Cardiac muscle cell (in vitro differentiated cells and primary cell): Measurements from ENCODE around the gene STX7. TPM values are rescaled to one million over a fixed set of nuclear protein-coding genes. Genes with fewer than 3 reads are reported as not detected.

ENCODE experiments used
- DNase-seq, 2 donors: peaks; one replicate each; pipeline versions ENCODE4 v3.0.0 to v3.0.0-alpha.2; 2010 to 2017; ENCODE audit warnings: low read depth in 1 of 2, low spot score in 1 of 2
- H3K27ac ChIP-seq: fragments of 200-600 bp; sonication (generic); 2 replicates; pipeline ENCODE4 v1.5.1; 2016
- H3K27me3 ChIP-seq: fragments of 200-600 bp; sonication (generic); 2 replicates; pipeline ENCODE4 v1.6.0; 2016; ENCODE audit warnings: control low read depth
- H3K36me3 ChIP-seq: fragments of 200-600 bp; sonication (generic); 2 replicates; pipeline ENCODE4 v1.5.1; 2016; ENCODE audit warnings: control low read depth
- H3K4me1 ChIP-seq: fragments of 200-600 bp; sonication (generic); 2 replicates; pipeline ENCODE4 v1.8.1; 2017; ENCODE audit warnings: low read depth, mild to moderate bottlenecking, mixed run types
- H3K4me3 ChIP-seq: fragments of 200-600 bp; sonication (generic); 2 replicates; pipeline ENCODE4 v1.5.1; 2016; ENCODE audit warnings: mild to moderate bottlenecking
- H3K9me3 ChIP-seq: fragments of 200-600 bp; sonication (generic); 2 replicates; pipeline ENCODE4 v1.5.1; 2017; ENCODE audit warnings: low read depth, mild to moderate bottlenecking, control low read depth
- polyA plus RNA-seq: library from polyadenylated mRNA; unstranded; fragments of >200 nt; fragmentation: Nextera tagmentation; extraction: Ambion mirVana; gene quantifications from 2 replicates; pipeline ENCODE4 v1.2.1, GENCODE V29; 2016
- total RNA-seq: library from RNA; depleted of rRNA; stranded (reverse); fragments of >200 nt; gene quantifications from 2 replicates; pipeline ENCODE4 v1.2.3, GENCODE V29; 2016
- TF ChIP-seq, protein P1 (sequence below): IDR thresholded peaks from 2 replicates; pipeline ENCODE4 v1.5.1; 2012; ENCODE audit warnings: low read depth, mild to moderate bottlenecking, low read length

Gene STX7
- total and polyA plus RNA-seq, 2 experiments from 2014 or later: 28.6 to 37.2 TPM

DNA sequence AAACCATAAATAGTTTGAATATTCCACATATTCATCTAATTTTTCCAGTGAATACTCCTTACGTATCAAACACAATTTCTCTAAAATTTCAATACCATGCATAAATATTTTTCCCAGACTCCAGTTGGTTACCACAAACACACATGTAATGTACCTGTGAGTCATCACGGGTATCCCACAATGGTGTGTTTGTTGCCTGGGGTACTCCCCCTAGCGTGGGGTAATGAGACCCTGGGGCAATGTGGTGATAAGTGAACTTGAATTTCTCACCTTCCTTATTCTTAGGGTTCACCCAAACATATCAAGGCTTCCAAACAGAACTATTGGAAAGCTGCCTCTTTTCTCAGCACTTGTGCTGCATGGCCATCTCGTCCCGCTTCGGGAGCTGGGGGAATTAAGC lies 51.0 kb downstream of the STX7 start:
- TF ChIP-seq, protein P1, sequence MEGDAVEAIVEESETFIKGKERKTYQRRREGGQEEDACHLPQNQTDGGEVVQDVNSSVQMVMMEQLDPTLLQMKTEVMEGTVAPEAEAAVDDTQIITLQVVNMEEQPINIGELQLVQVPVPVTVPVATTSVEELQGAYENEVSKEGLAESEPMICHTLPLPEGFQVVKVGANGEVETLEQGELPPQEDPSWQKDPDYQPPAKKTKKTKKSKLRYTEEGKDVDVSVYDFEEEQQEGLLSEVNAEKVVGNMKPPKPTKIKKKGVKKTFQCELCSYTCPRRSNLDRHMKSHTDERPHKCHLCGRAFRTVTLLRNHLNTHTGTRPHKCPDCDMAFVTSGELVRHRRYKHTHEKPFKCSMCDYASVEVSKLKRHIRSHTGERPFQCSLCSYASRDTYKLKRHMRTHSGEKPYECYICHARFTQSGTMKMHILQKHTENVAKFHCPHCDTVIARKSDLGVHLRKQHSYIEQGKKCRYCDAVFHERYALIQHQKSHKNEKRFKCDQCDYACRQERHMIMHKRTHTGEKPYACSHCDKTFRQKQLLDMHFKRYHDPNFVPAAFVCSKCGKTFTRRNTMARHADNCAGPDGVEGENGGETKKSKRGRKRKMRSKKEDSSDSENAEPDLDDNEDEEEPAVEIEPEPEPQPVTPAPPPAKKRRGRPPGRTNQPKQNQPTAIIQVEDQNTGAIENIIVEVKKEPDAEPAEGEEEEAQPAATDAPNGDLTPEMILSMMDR: no peak
- H3K9me3 ChIP-seq: no peaks in the 10 kb centered on the region
- no peaks in the 10 kb centered on the region for H3K27me3 ChIP-seq
- DNase-seq: no peak
- no peaks in the 10 kb centered on the region for H3K4me1 ChIP-seq
- H3K27ac ChIP-seq: no peak overlapping the region
- peaks cover 35% of the 10 kb centered on the region for H3K36me3 ChIP-seq
- no peak overlapping the region for H3K4me3 ChIP-seq

DNA sequence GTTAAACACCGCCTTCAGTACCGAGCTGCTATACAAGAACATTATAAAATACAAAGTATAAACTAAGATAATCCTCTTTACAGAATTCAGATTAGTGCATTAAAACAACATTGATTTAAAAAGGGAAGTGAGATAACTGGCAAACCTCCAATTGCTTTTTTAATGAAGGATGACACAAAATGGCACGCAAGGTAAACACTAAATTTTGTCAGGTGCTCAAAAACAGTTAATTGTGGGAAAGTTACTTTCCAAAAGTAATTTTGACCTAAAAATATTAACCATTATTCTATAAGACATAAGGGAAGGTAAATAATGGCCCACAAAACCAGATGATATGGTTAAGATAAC lies 53.3 kb downstream of the STX7 start:
- TF ChIP-seq, protein P1: no peak
- Histone ChIP-seq H3K9me3 (no peaks in the 10 kb centered on the region), H3K27me3 (no peaks in the 10 kb centered on the region), H3K4me3 (no peak overlapping the region), H3K36me3 (peaks cover 35% of the 10 kb centered on the region), H3K4me1 (peaks cover 19% of the 10 kb centered on the region), H3K27ac (no peak overlapping the region)
- DNase-seq: no peak

GRCh38 chr6:132458887-132459604 lies 53.9 kb downstream of the STX7 start:
- Histone ChIP-seq H3K4me3 (no peak overlapping the region), H3K36me3 (peaks cover 34% of the 10 kb centered on the region)
- TF ChIP-seq, protein P1: no peak

GRCh38 chr6:132456700-132457143 lies 56.2 kb downstream of the STX7 start:
- Histone ChIP-seq H3K27ac (peak overlapping the region; percentile 49), H3K4me3 (no peak overlapping the region), H3K4me1 (peaks cover 22% of the 10 kb centered on the region), H3K36me3 (peaks cover 22% of the 10 kb centered on the region), H3K9me3 (no peaks in the 10 kb centered on the region), H3K27me3 (no peaks in the 10 kb centered on the region)
- DNase-seq: peak; percentile 20 to 84
- TF ChIP-seq, protein P1: no peak

More at GRCh38 chr6:132458887-132459604, 53.9 kb downstream of the STX7 start:
- peak overlapping the region; percentile 24 for H3K27ac ChIP-seq
- H3K27me3 ChIP-seq: no peaks in the 10 kb centered on the region
- H3K4me1 ChIP-seq: peaks cover 22% of the 10 kb centered on the region
- no peak for DNase-seq
- H3K9me3 ChIP-seq: no peaks in the 10 kb centered on the region

- H3K36me3 ChIP-seq: no peaks in the 10 kb centered on the region
- TF ChIP-seq, protein P1: no peak
- H3K9me3 ChIP-seq: no peaks in the 10 kb centered on the region
- no peak overlapping the region for H3K27ac ChIP-seq
- no peak for DNase-seq
- H3K4me3 ChIP-seq: no peak overlapping the region
- peaks cover 8% of the 10 kb centered on the region for H3K4me1 ChIP-seq
- no peaks in the 10 kb centered on the region for H3K27me3 ChIP-seq
Measured at GRCh38 chr6:132446855-132447241, 66.1 kb downstream of the STX7 start.
